ENCODE results near the gene RASSF7.

DNA sequence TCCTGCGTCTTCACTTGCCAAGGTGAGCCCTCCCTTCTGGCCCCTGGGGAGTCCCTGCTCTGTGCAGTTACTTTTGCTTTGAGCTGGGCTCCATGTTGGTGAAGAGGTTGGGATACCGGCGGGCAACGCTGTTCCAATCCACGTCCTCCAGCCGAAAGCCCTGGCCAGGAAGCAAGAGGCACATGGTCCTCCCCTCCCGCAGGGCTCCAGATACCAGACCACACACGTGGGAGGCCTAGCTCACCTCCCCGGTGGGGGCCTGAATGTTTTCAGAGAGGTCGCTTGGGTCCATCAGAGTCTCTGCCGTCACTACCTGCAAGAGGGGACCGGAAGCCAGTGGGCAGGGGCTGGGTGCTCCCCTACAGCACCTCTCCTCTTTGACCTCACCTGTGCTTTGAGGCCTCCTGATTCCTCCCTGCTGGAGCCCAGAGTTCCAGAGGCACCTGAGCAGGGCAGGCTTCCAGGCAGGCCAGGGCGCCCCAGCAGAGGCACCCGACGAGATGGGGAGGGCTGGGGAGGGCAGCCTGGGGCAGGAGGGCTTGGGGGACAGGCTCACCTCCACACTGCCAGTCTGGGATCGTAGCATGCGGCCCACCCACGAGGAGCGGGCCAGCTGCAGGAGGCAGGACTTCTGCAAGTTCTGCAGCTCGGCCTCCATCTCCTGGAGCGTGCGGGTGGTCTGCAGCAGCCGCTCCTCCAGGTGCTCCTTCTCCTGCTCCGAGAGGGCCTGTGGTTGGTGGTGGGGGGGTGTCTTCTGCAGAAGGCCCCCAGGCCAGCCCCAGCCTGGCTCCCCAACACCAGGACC lies 3.2 kb upstream of the RASSF7 start:
- TF ChIP-seq, protein P1, sequence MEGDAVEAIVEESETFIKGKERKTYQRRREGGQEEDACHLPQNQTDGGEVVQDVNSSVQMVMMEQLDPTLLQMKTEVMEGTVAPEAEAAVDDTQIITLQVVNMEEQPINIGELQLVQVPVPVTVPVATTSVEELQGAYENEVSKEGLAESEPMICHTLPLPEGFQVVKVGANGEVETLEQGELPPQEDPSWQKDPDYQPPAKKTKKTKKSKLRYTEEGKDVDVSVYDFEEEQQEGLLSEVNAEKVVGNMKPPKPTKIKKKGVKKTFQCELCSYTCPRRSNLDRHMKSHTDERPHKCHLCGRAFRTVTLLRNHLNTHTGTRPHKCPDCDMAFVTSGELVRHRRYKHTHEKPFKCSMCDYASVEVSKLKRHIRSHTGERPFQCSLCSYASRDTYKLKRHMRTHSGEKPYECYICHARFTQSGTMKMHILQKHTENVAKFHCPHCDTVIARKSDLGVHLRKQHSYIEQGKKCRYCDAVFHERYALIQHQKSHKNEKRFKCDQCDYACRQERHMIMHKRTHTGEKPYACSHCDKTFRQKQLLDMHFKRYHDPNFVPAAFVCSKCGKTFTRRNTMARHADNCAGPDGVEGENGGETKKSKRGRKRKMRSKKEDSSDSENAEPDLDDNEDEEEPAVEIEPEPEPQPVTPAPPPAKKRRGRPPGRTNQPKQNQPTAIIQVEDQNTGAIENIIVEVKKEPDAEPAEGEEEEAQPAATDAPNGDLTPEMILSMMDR (IDR thresholded peaks at IDR 0.05): no peak
- TF ChIP-seq POLR2AphosphoS5 (IDR thresholded peaks at IDR 0.05): no peak
- TF ChIP-seq POLR2A (IDR thresholded peaks at IDR 0.05): no peak
- no peak for TF ChIP-seq EP300 (IDR thresholded peaks at IDR 0.05)
